GM10266 (cell line): ENCODE data around the gene DOCK4.

Experiments
- DNase-seq: peaks from one replicate; pipeline ENCODE4 v3.0.0; 2012; ENCODE audit errors: extremely low spot score
- CTCF ChIP-seq: IDR thresholded peaks from 2 replicates; pipeline ENCODE4 v1.5.1; 2012; ENCODE audit warnings: mild to moderate bottlenecking, low read depth; ENCODE audit not compliant: control insufficient read depth, insufficient read depth; ENCODE audit errors: missing control alignments

DOCK4 gene

GRCh38 chr7:112001091-112001826 is 204.9 kb downstream of the DOCK4 start:
- no peak for TF ChIP-seq CTCF

GRCh38 chr7:111998326-111998725 is 207.9 kb downstream of the DOCK4 start:
- TF ChIP-seq CTCF, result no peak
- DNase-seq, result no peak

More at GRCh38 chr7:112001091-112001826, 204.9 kb downstream of the DOCK4 start:
- no peak for DNase-seq

GRCh38 chr7:111997546-111997945 is 208.7 kb downstream of the DOCK4 start:
- TF ChIP-seq CTCF, result no peak
- no peak for DNase-seq

DNA sequence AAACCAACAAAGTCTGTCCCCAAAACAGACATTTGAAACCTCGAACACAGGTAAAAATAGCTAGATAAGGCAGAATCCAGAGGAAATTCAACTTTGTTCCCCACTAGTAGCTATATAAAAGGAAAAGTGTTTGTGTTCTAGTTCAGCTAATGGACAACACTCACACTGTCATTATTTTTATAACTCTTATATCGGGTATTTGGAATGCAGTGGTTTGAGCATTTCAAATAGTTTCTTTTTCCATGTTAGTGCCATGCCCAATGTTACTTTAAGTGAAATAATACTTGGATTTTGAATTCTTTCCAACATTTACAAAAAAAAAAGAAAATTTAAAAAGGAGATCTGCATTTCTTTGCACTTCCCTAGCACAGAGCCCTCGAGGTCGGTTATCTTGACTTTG is 213.6 kb downstream of the DOCK4 start:
- no peak for DNase-seq
- no peak for TF ChIP-seq CTCF

GRCh38 chr7:111990643-111991042 is 215.6 kb downstream of the DOCK4 start:
- no peak for TF ChIP-seq CTCF
- no peak for DNase-seq

GRCh38 chr7:111987886-111988285 is 218.3 kb downstream of the DOCK4 start:
- no peak for DNase-seq

More at GRCh38 chr7:111987886-111988285, 218.3 kb downstream of the DOCK4 start:
- no peak for TF ChIP-seq CTCF
